ENCODE data around the gene EGF.

Gene EGF

DNA sequence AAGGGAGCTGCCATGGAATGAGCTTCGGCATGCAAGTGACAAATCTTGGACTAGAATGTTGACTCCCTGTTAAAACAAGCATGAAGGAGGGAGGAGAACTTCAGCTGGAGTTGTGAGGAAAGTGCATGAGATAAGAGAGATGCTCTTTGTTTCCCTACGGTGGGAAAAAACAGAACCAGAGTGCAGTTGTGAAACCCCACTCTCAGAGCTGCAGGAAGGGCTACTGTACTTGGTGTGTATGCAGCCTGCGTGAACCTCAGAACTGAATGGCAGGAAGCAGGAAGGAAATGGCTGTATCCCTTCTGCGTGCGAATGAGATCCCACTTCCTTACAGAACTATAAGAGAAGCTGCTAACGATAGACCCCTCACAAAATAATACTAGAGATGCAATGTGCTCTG is 57.2 kb downstream of the EGF start:
- no peak for TF ChIP-seq CTCF (IDR thresholded peaks at IDR 0.05; ENCODE audit: insufficient read depth, low read depth, low read length, missing control alignments)
- H3K4me3 ChIP-seq (ENCODE audit: low read length) = no peak overlapping the region
- DNase-seq (ENCODE audit: low read depth) = no peak

GRCh38 chr4:109972786-109973528 is 60.3 kb downstream of the EGF start:
- DNase-seq (ENCODE audit: low read depth) = no peak
- TF ChIP-seq CTCF (IDR thresholded peaks at IDR 0.05; ENCODE audit: insufficient read depth, low read depth, low read length, missing control alignments) = no peak
- no peak overlapping the region for H3K4me3 ChIP-seq (ENCODE audit: low read length)

DNA sequence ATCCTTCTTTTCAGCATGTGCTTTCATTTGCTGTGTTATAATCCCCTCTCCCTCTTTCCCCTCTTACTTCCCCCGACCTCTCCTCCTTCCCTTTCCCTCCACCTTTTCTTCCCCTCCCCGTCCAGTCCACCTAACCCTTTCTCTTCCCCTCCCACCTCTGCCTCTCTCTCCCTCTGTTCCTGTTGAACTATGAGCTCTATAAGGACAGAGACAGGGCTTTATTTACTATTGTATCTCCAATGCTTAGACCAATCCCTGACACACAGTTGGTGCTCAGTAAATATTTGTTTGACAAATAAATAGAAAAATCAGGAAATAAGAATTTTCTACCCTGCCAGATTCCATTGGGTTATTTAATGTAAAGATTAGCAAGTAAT is 60.8 kb downstream of the EGF start:
- H3K4me3 ChIP-seq (ENCODE audit: low read length) = no peak overlapping the region
- TF ChIP-seq CTCF (IDR thresholded peaks at IDR 0.05; ENCODE audit: insufficient read depth, low read depth, low read length, missing control alignments) = no peak
- no peak for DNase-seq (ENCODE audit: low read depth)

DNA sequence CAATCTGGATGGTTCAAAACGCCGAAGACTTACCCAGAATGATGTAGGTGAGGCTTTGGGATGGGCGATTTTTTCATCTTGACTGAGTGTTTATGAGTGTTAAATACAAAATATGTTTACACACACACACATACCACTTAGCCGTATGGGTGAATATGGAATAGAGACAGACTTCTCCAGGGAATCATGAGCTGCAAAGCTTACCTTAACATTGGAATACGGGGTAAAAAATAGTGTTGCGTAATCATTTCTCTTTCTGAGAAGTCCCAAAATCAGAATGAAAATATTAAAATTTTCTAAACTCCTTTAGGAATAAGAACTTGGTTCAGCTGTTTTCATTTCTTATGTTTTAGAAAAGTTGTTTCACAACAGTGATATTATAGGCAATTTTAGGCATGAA is 63.5 kb downstream of the EGF start:
- no peak for TF ChIP-seq CTCF (IDR thresholded peaks at IDR 0.05; ENCODE audit: insufficient read depth, low read depth, low read length, missing control alignments)
- H3K4me3 ChIP-seq (ENCODE audit: low read length) = no peak overlapping the region
- DNase-seq (ENCODE audit: low read depth) = no peak

DNA sequence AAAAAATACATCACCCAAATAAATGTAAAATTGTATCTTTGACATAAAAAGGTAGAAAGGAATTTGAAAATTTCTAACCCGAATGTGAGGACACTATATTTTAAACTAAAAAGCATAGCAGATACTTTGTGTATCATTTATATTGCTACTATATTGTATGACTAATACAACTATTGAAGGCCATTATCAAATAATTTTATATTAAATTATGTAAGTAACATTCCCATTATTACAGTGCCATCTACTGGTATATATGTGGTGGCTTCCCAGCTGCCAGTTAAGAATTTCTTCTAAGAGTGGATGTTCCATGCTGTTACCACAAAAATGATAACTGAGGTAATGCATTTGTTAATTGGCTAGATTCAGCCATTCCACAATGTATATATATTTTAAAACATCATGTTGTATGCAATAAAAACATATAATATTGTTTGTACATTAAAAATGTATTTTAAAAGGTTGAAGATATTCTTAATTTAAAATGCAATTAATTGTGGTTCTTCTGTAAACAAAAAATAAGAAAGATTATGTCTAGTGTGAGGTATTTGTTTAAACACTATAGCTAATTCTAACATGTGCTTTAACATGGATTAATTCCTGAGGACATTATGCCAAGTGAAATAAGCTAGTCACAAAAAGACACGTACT is 65.3 kb downstream of the EGF start:
- DNase-seq (ENCODE audit: low read depth) = peak; percentile 68
- TF ChIP-seq CTCF (IDR thresholded peaks at IDR 0.05; ENCODE audit: insufficient read depth, low read depth, low read length, missing control alignments) = peak; percentile 66
- no peak overlapping the region for H3K4me3 ChIP-seq (ENCODE audit: low read length)

GRCh38 chr4:109978704-109979454 is 66.2 kb downstream of the EGF start:
- no peak for TF ChIP-seq CTCF (IDR thresholded peaks at IDR 0.05; ENCODE audit: insufficient read depth, low read depth, low read length, missing control alignments)
- no peak overlapping the region for H3K4me3 ChIP-seq (ENCODE audit: low read length)
- DNase-seq (ENCODE audit: low read depth) = no peak

Data from epithelial cell of esophagus (primary cell).